HepG2 (cell line): ENCODE data around the gene KRT79. TPM values are rescaled to one million over a fixed set of nuclear protein-coding genes. Genes with fewer than 3 reads are reported as not detected.

Source experiments
- ATAC-seq: fragments of 200-7000 bp; cut with Tn5 transposase; 3 replicates; pipeline ENCODE4 v1.9.1; 2020; ENCODE audit warnings: mild to moderate bottlenecking, moderate library complexity
- BruUV-seq: library from RNA; stranded (reverse); fragments of 400-500 nt; replicated peaks from 2 replicates; lab custom pipeline; 2021; lab: Mats Ljungman, UMichigan
- CTCF ChIA-PET: fragments of 300-600 bp; formaldehyde crosslinking; extraction: SDS; loops from one replicate; lab custom pipeline; 2021; ENCODE audit warnings: low total read pairs, inconsistent platforms, low intra/inter-chr PET ratio; lab: Yijun Ruan, JAX
- POLR2A ChIA-PET: fragments of 350-600 bp; sonication (Branson Sonifier 250); formaldehyde crosslinking; loops from one replicate; lab custom pipeline; 2020; ENCODE audit warnings: antibody characterized with exemption, inconsistent platforms; lab: Yijun Ruan, JAX
- DNase-seq: peaks from one replicate; pipeline ENCODE4 v3.0.0-alpha.2; 2015; ENCODE audit warnings: low spot score
- FAIRE-seq: peaks from 3 replicates; lab custom pipeline; 2011; peaks lifted over from hg19 to GRCh38; lab: Jason Lieb, UNC
- H2AFZ ChIP-seq: one replicate; pipeline ENCODE4 v1.6.1; 2011; ENCODE audit warnings: low read length, inconsistent platforms
- H3K27ac ChIP-seq: fragments of 300-600 bp; 3 replicates; pipeline ENCODE4 v1.8.0; 2011; ENCODE audit warnings: mixed run types, mild to moderate bottlenecking, mixed read lengths, low read length, inconsistent platforms; ENCODE audit not compliant: insufficient read depth; ENCODE audit errors: extremely low read length
- H3K27me3 ChIP-seq, 2 experiments: fragments of 200-600 bp in 1 of 2; 2 replicates in 1 of 2; 3 replicates in 1 of 2; pipeline versions ENCODE4 v1.6.0 to v1.8.0; 2011; ENCODE audit warnings: low read length in 2 of 2, mild to moderate bottlenecking in 2 of 2, moderate library complexity in 2 of 2, inconsistent platforms in 1 of 2; ENCODE audit not compliant: insufficient read depth in 2 of 2, control insufficient read depth in 1 of 2
- H3K36me3 ChIP-seq, 2 experiments: fragments of 200-600 bp in 1 of 2; replicated peaks in 1 of 2; 2 replicates in 1 of 2; 3 replicates in 1 of 2; pipeline versions ENCODE4 v1.5.1 to v1.8.0; 2011; ENCODE audit warnings: low read length in 2 of 2, inconsistent platforms in 1 of 2; ENCODE audit not compliant: insufficient read depth in 2 of 2, control insufficient read depth in 1 of 2
- H3K4me1 ChIP-seq: 2 replicates; pipeline ENCODE4 v1.5.1; 2012; ENCODE audit warnings: low read length, inconsistent platforms; ENCODE audit not compliant: insufficient read depth
- H3K4me2 ChIP-seq: 2 replicates; pipeline ENCODE4 v1.6.0; 2011; ENCODE audit warnings: low read depth, low read length, inconsistent platforms
- H3K4me3 ChIP-seq, 3 experiments: fragments of 200-600 bp in 1 of 3; sonication (generic), shearing (Covaris generic) in 1 of 3; replicated peaks in 1 of 3; 2 replicates each; pipeline ENCODE4 v1.5.1; 2011 to 2016; ENCODE audit warnings: low read length in 3 of 3, inconsistent platforms in 2 of 3, low read depth in 2 of 3, mild to moderate bottlenecking in 2 of 3, control low read depth in 1 of 3, mixed read lengths in 1 of 3; ENCODE audit not compliant: insufficient read depth in 1 of 3
- H3K79me2 ChIP-seq: one replicate; pipeline ENCODE4 v1.6.1; 2011; ENCODE audit warnings: low read length, inconsistent platforms; ENCODE audit not compliant: insufficient read depth
- H3K9ac ChIP-seq: 2 replicates; pipeline ENCODE4 v1.6.0; 2011; ENCODE audit warnings: mild to moderate bottlenecking, low read depth, low read length, inconsistent platforms; ENCODE audit not compliant: insufficient read depth
- H3K9me3 ChIP-seq: 2 replicates; pipeline ENCODE4 v1.5.1; 2012; ENCODE audit warnings: mild to moderate bottlenecking, low read length
- H4K20me1 ChIP-seq: 2 replicates; pipeline ENCODE4 v1.6.0; 2011; ENCODE audit warnings: inconsistent platforms, mild to moderate bottlenecking, low read length, moderate library complexity; ENCODE audit not compliant: insufficient read depth
- EED ChIP-seq: sonication (generic); formaldehyde crosslinking; IDR thresholded peaks from 2 replicates; pipeline ENCODE4 v1.5.0; 2020; ENCODE audit warnings: mild to moderate bottlenecking, missing genetic modification reagents
- GATAD1 ChIP-seq: IDR thresholded peaks from 2 replicates; pipeline ENCODE4 v1.6.1; 2016; ENCODE audit warnings: missing genetic modification reagents, missing compliant biosample characterization
- MEIS2 ChIP-seq: sonication (generic); formaldehyde crosslinking; IDR thresholded peaks from 2 replicates; pipeline ENCODE4 v1.9.0; 2021; ENCODE audit warnings: mild to moderate bottlenecking, missing genetic modification reagents
- NKX3-1 ChIP-seq: sonication (generic); formaldehyde crosslinking; IDR thresholded peaks from 2 replicates; pipeline ENCODE4 v1.5.0; 2020; ENCODE audit warnings: missing genetic modification reagents
- RFX1 ChIP-seq: fragments of 450-650 bp; IDR thresholded peaks from 2 replicates; pipeline ENCODE4 v1.6.1; 2017
- SALL1 ChIP-seq: sonication (generic); formaldehyde crosslinking; IDR thresholded peaks from 2 replicates; pipeline ENCODE4 v1.8.0; 2022; ENCODE audit warnings: mild to moderate bottlenecking, missing genetic modification reagents
- TRIM24 ChIP-seq: sonication (generic); formaldehyde crosslinking; IDR thresholded peaks from 2 replicates; pipeline ENCODE4 v1.8.0; 2022; ENCODE audit warnings: mild to moderate bottlenecking, missing genetic modification reagents
- ZNF12 ChIP-seq: sonication (generic); formaldehyde crosslinking; IDR thresholded peaks from 2 replicates; pipeline ENCODE4 v1.5.0; 2020; ENCODE audit warnings: missing genetic modification reagents
- ZNF121 ChIP-seq: sonication (generic); formaldehyde crosslinking; IDR thresholded peaks from 2 replicates; pipeline ENCODE4 v1.5.0; 2020; ENCODE audit warnings: mild to moderate bottlenecking, missing genetic modification reagents
- ZNF136 ChIP-seq: sonication (generic); formaldehyde crosslinking; IDR thresholded peaks from 2 replicates; pipeline ENCODE4 v1.8.1; 2022; ENCODE audit warnings: low read depth, mild to moderate bottlenecking, moderate library complexity, missing genetic modification reagents
- ZNF274 ChIP-seq: sonication (generic); formaldehyde crosslinking; IDR thresholded peaks from 2 replicates; pipeline ENCODE4 v1.5.1; 2020; ENCODE audit warnings: mild to moderate bottlenecking, missing genetic modification reagents
- ZNF616 ChIP-seq: sonication (generic); formaldehyde crosslinking; IDR thresholded peaks from 2 replicates; pipeline ENCODE4 v1.5.0; 2020; ENCODE audit warnings: low read depth, mild to moderate bottlenecking, missing genetic modification reagents
- WGBS: methylation state at CpG from one replicate; pipeline ENCODE4 v1.1.6; 2017; ENCODE audit warnings: low lambda C conversion rate; 5-methylcytosine and 5-hydroxymethylcytosine counted together
- in situ Hi-C: cut with HindIII; loops from 2 replicates; pipeline ENCODE4 v1.10.0; 2017; ENCODE audit warnings: low pct_unique_long_range_greater_than_20kb; ENCODE audit not compliant: extremely low pct_ligation_motif_present
- intact Hi-C: fragments of 100-400 bp; cut with micrococcal nuclease; formaldehyde crosslinking; loops from one replicate; pipeline ENCODE4 v1.10.0; 2022; ENCODE audit not compliant: unreplicated experiment
- polyA plus RNA-seq, 8 experiments: library from polyadenylated mRNA; depleted of rRNA in 3 of 8; stranded (reverse) in 7 of 8; unstranded in 1 of 8; fragments of >200 nt; fragmentation: Illumina TruSeq in 4 of 8; extraction: Trizol in 4 of 8; gene quantifications; 2 replicates each; pipeline versions ENCODE4 v1.2.1 to v1.2.3, GENCODE V29; 2011 to 2016; ENCODE audit warnings: low read depth in 4 of 8, missing spikeins in 1 of 8, mixed read lengths in 1 of 8; ENCODE audit not compliant: insufficient read depth in 1 of 8
- total RNA-seq, 5 experiments: library from RNA; depleted of rRNA; stranded (reverse); fragments of >200 nt; fragmentation: Illumina TruSeq; extraction: Trizol; gene quantifications; 2 replicates each; pipeline ENCODE4 v1.2.3, GENCODE V29; 2016; ENCODE audit warnings: low read depth in 1 of 5
- TF ChIP-seq, protein P1 (sequence below), 2 experiments: IDR thresholded peaks; 2 replicates each; pipeline ENCODE4 v1.6.1; 2011 to 2012; ENCODE audit warnings: low read length in 2 of 2, borderline replicate concordance in 1 of 2, low read depth in 1 of 2, mild to moderate bottlenecking in 1 of 2, moderate library complexity in 1 of 2
- TF ChIP-seq, protein P2 (sequence below): sonication (generic); formaldehyde crosslinking; IDR thresholded peaks from 2 replicates; pipeline ENCODE4 v1.4.0; 2020; ENCODE audit warnings: missing genetic modification reagents, mild to moderate bottlenecking, borderline replicate concordance

KRT79 gene
- total and polyA plus RNA-seq, 2 of the 13 experiments (the other 11 are each of a cell fraction or from before 2014, with no cell fraction given): 0.09 TPM; not detected in 1

DNA sequence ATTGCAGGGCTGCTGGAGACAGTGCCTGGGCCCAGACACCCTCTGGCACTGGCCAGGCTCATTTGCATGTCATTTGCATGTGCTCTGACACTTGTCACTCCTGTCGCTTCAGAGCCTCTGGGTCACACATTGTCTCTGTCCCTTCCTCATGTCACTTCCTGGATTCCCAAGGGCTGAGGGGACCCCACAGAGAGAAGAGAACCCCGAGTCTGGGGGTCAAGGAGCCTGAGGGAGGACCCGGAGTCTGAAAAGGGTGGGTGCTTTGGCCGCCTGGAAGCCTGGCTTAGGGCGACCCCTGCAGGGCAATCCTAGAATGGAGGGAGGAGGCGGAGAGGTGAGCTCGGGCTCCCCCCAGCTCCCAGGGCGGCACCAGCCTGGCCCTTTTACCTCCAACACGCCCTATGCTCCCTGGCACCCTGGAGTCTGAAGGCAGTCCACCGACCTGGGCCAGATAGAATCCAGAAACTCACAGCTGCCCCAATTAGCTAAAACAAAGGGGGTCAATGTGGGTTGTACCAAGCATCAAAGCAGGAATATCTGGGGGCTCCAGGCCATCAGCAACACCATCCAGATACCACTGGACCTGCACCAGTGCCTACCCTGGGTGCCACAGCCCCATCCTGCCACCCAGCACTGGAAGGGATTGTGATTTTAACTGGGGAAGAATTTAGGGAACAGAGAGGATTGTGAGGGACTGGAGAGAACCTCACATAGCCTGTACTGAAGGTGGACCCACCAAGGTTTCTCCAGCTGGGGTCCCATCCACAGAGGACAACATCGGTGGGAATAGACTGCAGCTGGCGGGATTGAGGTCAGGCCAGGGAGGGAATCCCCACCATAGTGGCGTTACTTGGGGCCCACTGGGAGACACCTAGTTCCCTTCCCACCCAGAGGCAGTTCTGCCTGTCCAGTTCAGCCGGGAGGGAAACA is 36.5 kb upstream of the KRT79 start:
- no peaks in the 10 kb centered on the region for H3K79me2 ChIP-seq
- no peaks in the 10 kb centered on the region for H3K36me3 ChIP-seq
- ATAC-seq (peak; percentile 77), DNase-seq (peak; percentile 45), FAIRE-seq (no peak)
- H3K9me3 ChIP-seq: no peaks in the 10 kb centered on the region
- in situ Hi-C loops: no loop called here
- H4K20me1 ChIP-seq: no peaks in the 10 kb centered on the region
- peaks cover 0 to 17% of the 10 kb centered on the region in 2 experiments; a peak in 3 of 5 replicates for H3K27me3 ChIP-seq
- no peak overlapping the region for H3K9ac ChIP-seq
- intact Hi-C loops: loop anchor here (2.0 kb wide), 1 partner anchor 288 kb away; no protein-coding TSS in a partner anchor
- no peak overlapping the region for H3K4me3 ChIP-seq
- ChIA-PET CTCF (interaction anchor here (0.7 to 1.4 kb wide), 3 partner anchors 179 to 498 kb away, joined by 3 to 7 read pairs (median 4); no protein-coding TSS in a partner anchor), POLR2A (interaction anchor here (1.0 kb wide), 1 partner anchor 12 kb away, joined by 3 read pairs; no protein-coding TSS in a partner anchor)
- H3K4me1 ChIP-seq: peaks cover 43% of the 10 kb centered on the region
- no TSS peak for BruUV-seq
- no peak overlapping the region for H3K27ac ChIP-seq
- no peak overlapping the region for H2AFZ ChIP-seq
- no peak overlapping the region for H3K4me2 ChIP-seq
- WGBS: 20% methylated on average over 6 of the region's 14 CpGs
- TF ChIP-seq SALL1 (peak; percentile 30; the same call in 1 of the 2 replicates), ZNF616 (CRISPR knock-in tag) (no peak), RFX1 (no peak), TRIM24 (CRISPR knock-in tag) (no peak), MEIS2 (CRISPR knock-in tag) (no peak), ZNF121 (CRISPR knock-in tag) (no peak), ZNF136 (CRISPR knock-in tag) (no peak), GATAD1 (no peak), ZNF274 (CRISPR knock-in tag) (no peak), NKX3-1 (CRISPR knock-in tag) (no peak), EED (CRISPR knock-in tag) (no peak), ZNF12 (no peak)
- TF ChIP-seq, protein P1, sequence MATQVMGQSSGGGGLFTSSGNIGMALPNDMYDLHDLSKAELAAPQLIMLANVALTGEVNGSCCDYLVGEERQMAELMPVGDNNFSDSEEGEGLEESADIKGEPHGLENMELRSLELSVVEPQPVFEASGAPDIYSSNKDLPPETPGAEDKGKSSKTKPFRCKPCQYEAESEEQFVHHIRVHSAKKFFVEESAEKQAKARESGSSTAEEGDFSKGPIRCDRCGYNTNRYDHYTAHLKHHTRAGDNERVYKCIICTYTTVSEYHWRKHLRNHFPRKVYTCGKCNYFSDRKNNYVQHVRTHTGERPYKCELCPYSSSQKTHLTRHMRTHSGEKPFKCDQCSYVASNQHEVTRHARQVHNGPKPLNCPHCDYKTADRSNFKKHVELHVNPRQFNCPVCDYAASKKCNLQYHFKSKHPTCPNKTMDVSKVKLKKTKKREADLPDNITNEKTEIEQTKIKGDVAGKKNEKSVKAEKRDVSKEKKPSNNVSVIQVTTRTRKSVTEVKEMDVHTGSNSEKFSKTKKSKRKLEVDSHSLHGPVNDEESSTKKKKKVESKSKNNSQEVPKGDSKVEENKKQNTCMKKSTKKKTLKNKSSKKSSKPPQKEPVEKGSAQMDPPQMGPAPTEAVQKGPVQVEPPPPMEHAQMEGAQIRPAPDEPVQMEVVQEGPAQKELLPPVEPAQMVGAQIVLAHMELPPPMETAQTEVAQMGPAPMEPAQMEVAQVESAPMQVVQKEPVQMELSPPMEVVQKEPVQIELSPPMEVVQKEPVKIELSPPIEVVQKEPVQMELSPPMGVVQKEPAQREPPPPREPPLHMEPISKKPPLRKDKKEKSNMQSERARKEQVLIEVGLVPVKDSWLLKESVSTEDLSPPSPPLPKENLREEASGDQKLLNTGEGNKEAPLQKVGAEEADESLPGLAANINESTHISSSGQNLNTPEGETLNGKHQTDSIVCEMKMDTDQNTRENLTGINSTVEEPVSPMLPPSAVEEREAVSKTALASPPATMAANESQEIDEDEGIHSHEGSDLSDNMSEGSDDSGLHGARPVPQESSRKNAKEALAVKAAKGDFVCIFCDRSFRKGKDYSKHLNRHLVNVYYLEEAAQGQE (IDR thresholded peaks at IDR 0.05; ENCODE audit: borderline replicate concordance in 1 of 2, low read depth in 1 of 2, low read length in 2 of 2): no peak
- TF ChIP-seq, protein P2, sequence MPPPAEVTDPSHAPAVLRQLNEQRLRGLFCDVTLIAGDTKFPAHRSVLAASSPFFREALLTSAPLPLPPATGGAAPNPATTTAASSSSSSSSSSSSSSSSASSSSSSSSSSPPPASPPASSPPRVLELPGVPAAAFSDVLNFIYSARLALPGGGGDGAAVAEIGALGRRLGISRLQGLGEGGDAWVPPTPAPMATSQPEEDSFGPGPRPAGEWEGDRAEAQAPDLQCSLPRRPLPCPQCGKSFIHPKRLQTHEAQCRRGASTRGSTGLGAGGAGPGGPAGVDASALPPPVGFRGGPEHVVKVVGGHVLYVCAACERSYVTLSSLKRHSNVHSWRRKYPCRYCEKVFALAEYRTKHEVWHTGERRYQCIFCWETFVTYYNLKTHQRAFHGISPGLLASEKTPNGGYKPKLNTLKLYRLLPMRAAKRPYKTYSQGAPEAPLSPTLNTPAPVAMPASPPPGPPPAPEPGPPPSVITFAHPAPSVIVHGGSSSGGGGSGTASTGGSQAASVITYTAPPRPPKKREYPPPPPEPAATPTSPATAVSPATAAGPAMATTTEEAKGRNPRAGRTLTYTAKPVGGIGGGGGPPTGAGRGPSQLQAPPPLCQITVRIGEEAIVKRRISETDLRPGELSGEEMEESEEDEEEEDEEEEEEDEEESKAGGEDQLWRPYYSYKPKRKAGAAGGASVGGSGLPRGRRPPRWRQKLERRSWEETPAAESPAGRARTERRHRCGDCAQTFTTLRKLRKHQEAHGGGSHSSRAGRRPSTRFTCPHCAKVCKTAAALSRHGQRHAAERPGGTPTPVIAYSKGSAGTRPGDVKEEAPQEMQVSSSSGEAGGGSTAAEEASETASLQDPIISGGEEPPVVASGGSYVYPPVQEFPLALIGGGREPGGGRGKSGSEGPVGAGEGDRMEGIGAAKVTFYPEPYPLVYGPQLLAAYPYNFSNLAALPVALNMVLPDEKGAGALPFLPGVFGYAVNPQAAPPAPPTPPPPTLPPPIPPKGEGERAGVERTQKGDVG (CRISPR knock-in tag): no peak
